CD4-positive, alpha-beta T cell (primary cell): ENCODE results near the gene MLKL. TPM values are rescaled to one million over a fixed set of nuclear protein-coding genes. Genes with fewer than 3 reads are reported as not detected.

ENCODE experiments used
- ATAC-seq: fragments of 200-7000 bp; cut with Tn5 transposase; one replicate; pipeline ENCODE4 v1.10.0; 2022; ENCODE audit warnings: mild to moderate bottlenecking; ENCODE audit not compliant: poor library complexity
- CTCF ChIA-PET: fragments of 350-600 bp; sonication (Branson Sonifier 250); formaldehyde crosslinking; loops from one replicate; lab custom pipeline; 2021; ENCODE audit warnings: antibody characterized with exemption, inconsistent platforms; lab: Charles Lee
- POLR2A ChIA-PET: fragments of 350-600 bp; sonication (Branson Sonifier 250); formaldehyde crosslinking; loops from one replicate; lab custom pipeline; 2021; ENCODE audit warnings: antibody characterized with exemption, inconsistent platforms; lab: Charles Lee
- DNase-seq, 14 experiments: peaks; one replicate each; pipeline ENCODE4 v3.0.0-alpha.2; 2013 to 2020; ENCODE audit warnings: mixed read lengths in 2 of 14
- H3K27ac ChIP-seq, 2 donors: one replicate each; pipeline versions ENCODE4 v1.5.1 to v1.7.0; 2013; ENCODE audit warnings: low read length in 2 of 2, low read depth in 1 of 2, mild to moderate bottlenecking in 1 of 2
- H3K27me3 ChIP-seq, 2 experiments: 1 replicate in 1 of 2; 2 replicates in 1 of 2; pipeline versions ENCODE4 v1.6.1 to v1.7.0; 2013; ENCODE audit warnings: low read length in 2 of 2, control low read depth in 1 of 2, mild to moderate bottlenecking in 1 of 2, moderate library complexity in 1 of 2; ENCODE audit not compliant: insufficient read depth in 2 of 2, control insufficient read depth in 1 of 2
- H3K36me3 ChIP-seq: one replicate; pipeline ENCODE4 v1.6.1; 2013; ENCODE audit warnings: low read length, control low read depth; ENCODE audit not compliant: insufficient read depth
- H3K4me1 ChIP-seq: one replicate; pipeline ENCODE4 v1.6.1; 2013; ENCODE audit warnings: low read length, control low read depth; ENCODE audit not compliant: insufficient read depth
- H3K4me3 ChIP-seq: one replicate; pipeline ENCODE4 v1.5.1; 2013; ENCODE audit warnings: mild to moderate bottlenecking, low read length, moderate library complexity
- H3K9me3 ChIP-seq, 2 experiments: 1 replicate in 1 of 2; 2 replicates in 1 of 2; pipeline versions ENCODE4 v1.6.1 to v1.7.0; 2013; ENCODE audit warnings: low read length in 2 of 2, mild to moderate bottlenecking in 2 of 2, control low read depth in 1 of 2, moderate library complexity in 1 of 2; ENCODE audit not compliant: control insufficient read depth in 1 of 2, insufficient read depth in 1 of 2
- H3K27ac Mint-ChIP-seq: one replicate; pipeline ENCODE4 v1.8.0; 2020; ENCODE audit warnings: mixed read lengths
- H3K27me3 Mint-ChIP-seq: one replicate; pipeline ENCODE4 v1.8.0; 2021; ENCODE audit warnings: mixed read lengths
- H3K36me3 Mint-ChIP-seq: one replicate; pipeline ENCODE4 v1.8.0; 2021; ENCODE audit warnings: low read depth, mixed read lengths
- H3K4me1 Mint-ChIP-seq: one replicate; pipeline ENCODE4 v1.8.0; 2021; ENCODE audit warnings: low read depth, mixed read lengths
- H3K4me3 Mint-ChIP-seq: one replicate; pipeline ENCODE4 v1.8.0; 2020; ENCODE audit warnings: mild to moderate bottlenecking, mixed read lengths
- H3K9me3 Mint-ChIP-seq: one replicate; pipeline ENCODE4 v1.8.0; 2020; ENCODE audit warnings: mixed read lengths
- CTCF ChIP-seq: fragments of 200-600 bp; IDR thresholded peaks from one replicate; pipeline ENCODE4 v1.8.0; 2022; ENCODE audit warnings: antibody characterized with exemption, mild to moderate bottlenecking
- intact Hi-C, 2 experiments: fragments of 100-400 bp; cut with DNase I in 1 of 2; cut with micrococcal nuclease in 1 of 2; formaldehyde crosslinking; loops; one replicate each; pipeline versions ENCODE4 v1.15.1 to v1.9.0; 2023 to 2025; cut with DNase I, micrococcal nuclease
- total RNA-seq, 174 experiments: library from RNA in 2 of 174; stranded (reverse) in 2 of 174; gene quantifications; one replicate each; pipeline ENCODE4 v1.2.3 and lab custom pipeline; 2021 to 2026

The MLKL gene
- total RNA-seq, 2 experiments from 2014 or later: 29.1 to 30.0 TPM

GRCh38 chr16:74729783-74730683 lies 29.4 kb upstream of the MLKL start:
- peaks cover 10% of the 10 kb centered on the region for H3K4me1 Mint-ChIP-seq
- no peak for TF ChIP-seq CTCF
- H3K4me3 Mint-ChIP-seq: no peak overlapping the region
- H3K27ac Mint-ChIP-seq: no peak overlapping the region
- no peaks in the 10 kb centered on the region for H3K36me3 Mint-ChIP-seq
- no peaks in the 10 kb centered on the region for H3K27me3 Mint-ChIP-seq
- Histone ChIP-seq H3K36me3 (no peaks in the 10 kb centered on the region), H3K27me3 (peaks cover 0 to 2% of the 10 kb centered on the region in 2 experiments), H3K9me3 (peaks cover 8 to 17% of the 10 kb centered on the region in 2 experiments), H3K4me1 (peaks cover 8% of the 10 kb centered on the region), H3K27ac (no peak overlapping the region), H3K4me3 (no peak overlapping the region)
- ChIA-PET POLR2A (no interaction called here), CTCF (no interaction called here)
- DNase-seq (no peak), ATAC-seq (no peak)
- peaks cover 5% of the 10 kb centered on the region for H3K9me3 Mint-ChIP-seq
- intact Hi-C loops: no loop called here

GRCh38 chr16:74727903-74728302 lies 27.2 kb upstream of the MLKL start:
- TF ChIP-seq CTCF: no peak
- Histone ChIP-seq H3K27ac (no peak overlapping the region), H3K27me3 (peaks cover 0 to 2% of the 10 kb centered on the region in 2 experiments), H3K9me3 (peaks cover 8 to 17% of the 10 kb centered on the region in 2 experiments), H3K36me3 (no peaks in the 10 kb centered on the region), H3K4me3 (no peak overlapping the region), H3K4me1 (peaks cover 8% of the 10 kb centered on the region)
- ChIA-PET POLR2A (no interaction called here), CTCF (no interaction called here)
- peaks cover 5% of the 10 kb centered on the region for H3K9me3 Mint-ChIP-seq
- H3K36me3 Mint-ChIP-seq: no peaks in the 10 kb centered on the region
- DNase-seq (no peak), ATAC-seq (no peak)
- H3K27me3 Mint-ChIP-seq: no peaks in the 10 kb centered on the region
- peaks cover 10% of the 10 kb centered on the region for H3K4me1 Mint-ChIP-seq
- no peak overlapping the region for H3K4me3 Mint-ChIP-seq
- intact Hi-C loops: no loop called here
- H3K27ac Mint-ChIP-seq: no peak overlapping the region

GRCh38 chr16:74726716-74727115 lies 26.1 kb upstream of the MLKL start:
- CTCF ChIA-PET: no interaction called here
- Histone ChIP-seq H3K27ac (no peak overlapping the region), H3K36me3 (no peaks in the 10 kb centered on the region), H3K27me3 (peaks cover 0 to 2% of the 10 kb centered on the region in 2 experiments), H3K4me3 (no peak overlapping the region), H3K4me1 (peaks cover 8% of the 10 kb centered on the region), H3K9me3 (peaks cover 8 to 17% of the 10 kb centered on the region in 2 experiments)
- Mint-ChIP-seq H3K27ac (no peak overlapping the region), H3K36me3 (no peaks in the 10 kb centered on the region), H3K4me1 (peaks cover 10% of the 10 kb centered on the region), H3K4me3 (no peak overlapping the region), H3K9me3 (peaks cover 5% of the 10 kb centered on the region), H3K27me3 (no peaks in the 10 kb centered on the region)
- TF ChIP-seq CTCF: no peak
- intact Hi-C loops: no loop called here
- POLR2A ChIA-PET: no interaction called here
- DNase-seq (peak in 4 of 14 experiments; percentile 5 to 40 (median 31)), ATAC-seq (no peak)
